AG04449 (cell line): ENCODE results near the gene MLST8.
"Not testable (repeated sequence)": the region's sequence is repeated elsewhere in the genome, so short reads cannot be mapped to it uniquely, and the experiment has no call there.

Source experiments
- CTCF ChIA-PET: fragments of 350-600 bp; formaldehyde crosslinking; extraction: SDS; loops from one replicate; lab custom pipeline; 2021; ENCODE audit warnings: antibody characterized with exemption; lab: Yijun Ruan, JAX
- POLR2A ChIA-PET: fragments of 400-600, 350-600 bp; formaldehyde crosslinking; extraction: SDS; loops from one replicate; lab custom pipeline; 2020; ENCODE audit warnings: antibody characterized with exemption, inconsistent platforms; lab: Yijun Ruan, JAX
- DNase-seq: peaks from one replicate; pipeline ENCODE4 v3.0.0-alpha.2; 2010; ENCODE audit warnings: low read depth, low spot score
- H3K4me3 ChIP-seq: 2 replicates; pipeline ENCODE4 v1.5.1; 2011; ENCODE audit warnings: low read depth, mild to moderate bottlenecking, control low read depth, low read length
- TF ChIP-seq, protein P1 (sequence below): IDR thresholded peaks from one replicate; pipeline ENCODE4 v1.5.1; 2011; ENCODE audit warnings: mild to moderate bottlenecking, moderate library complexity, low read length, control low read depth, inconsistent platforms; ENCODE audit not compliant: insufficient read depth; ENCODE audit errors: missing control alignments

Gene MLST8

DNA sequence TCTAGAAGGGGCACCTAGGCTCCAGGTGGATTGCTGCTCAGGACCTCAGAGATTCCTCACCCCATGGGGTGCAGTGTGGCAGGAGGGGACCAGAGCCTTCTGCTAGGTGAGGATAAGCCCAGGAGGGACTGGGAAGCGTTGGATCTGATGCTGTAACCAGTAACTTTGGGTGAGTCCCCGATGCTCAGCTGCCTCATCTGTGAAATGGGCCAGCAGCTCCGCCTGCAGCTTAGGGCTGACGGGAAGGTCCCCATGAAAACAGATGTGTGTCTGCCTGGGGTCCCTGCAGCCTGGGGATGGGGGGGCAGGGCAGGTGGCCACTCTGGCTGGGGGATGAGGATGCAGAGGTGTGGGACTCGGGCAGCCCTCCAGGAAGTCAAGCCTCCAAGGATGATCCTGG, 6.2 kb upstream of the MLST8 start:
- no peak overlapping the region for H3K4me3 ChIP-seq
- TF ChIP-seq, protein P1, sequence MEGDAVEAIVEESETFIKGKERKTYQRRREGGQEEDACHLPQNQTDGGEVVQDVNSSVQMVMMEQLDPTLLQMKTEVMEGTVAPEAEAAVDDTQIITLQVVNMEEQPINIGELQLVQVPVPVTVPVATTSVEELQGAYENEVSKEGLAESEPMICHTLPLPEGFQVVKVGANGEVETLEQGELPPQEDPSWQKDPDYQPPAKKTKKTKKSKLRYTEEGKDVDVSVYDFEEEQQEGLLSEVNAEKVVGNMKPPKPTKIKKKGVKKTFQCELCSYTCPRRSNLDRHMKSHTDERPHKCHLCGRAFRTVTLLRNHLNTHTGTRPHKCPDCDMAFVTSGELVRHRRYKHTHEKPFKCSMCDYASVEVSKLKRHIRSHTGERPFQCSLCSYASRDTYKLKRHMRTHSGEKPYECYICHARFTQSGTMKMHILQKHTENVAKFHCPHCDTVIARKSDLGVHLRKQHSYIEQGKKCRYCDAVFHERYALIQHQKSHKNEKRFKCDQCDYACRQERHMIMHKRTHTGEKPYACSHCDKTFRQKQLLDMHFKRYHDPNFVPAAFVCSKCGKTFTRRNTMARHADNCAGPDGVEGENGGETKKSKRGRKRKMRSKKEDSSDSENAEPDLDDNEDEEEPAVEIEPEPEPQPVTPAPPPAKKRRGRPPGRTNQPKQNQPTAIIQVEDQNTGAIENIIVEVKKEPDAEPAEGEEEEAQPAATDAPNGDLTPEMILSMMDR: no peak
- no peak for DNase-seq
- ChIA-PET POLR2A (interaction anchor here (1.6 kb wide), 1 partner anchor 44 kb away, joined by 8 read pairs; the partner anchor contains the start of gene TRAF7), CTCF (interaction anchor here (1.2 kb wide), 1 partner anchor 59 kb away, joined by 3 read pairs; no protein-coding TSS in a partner anchor)

DNA sequence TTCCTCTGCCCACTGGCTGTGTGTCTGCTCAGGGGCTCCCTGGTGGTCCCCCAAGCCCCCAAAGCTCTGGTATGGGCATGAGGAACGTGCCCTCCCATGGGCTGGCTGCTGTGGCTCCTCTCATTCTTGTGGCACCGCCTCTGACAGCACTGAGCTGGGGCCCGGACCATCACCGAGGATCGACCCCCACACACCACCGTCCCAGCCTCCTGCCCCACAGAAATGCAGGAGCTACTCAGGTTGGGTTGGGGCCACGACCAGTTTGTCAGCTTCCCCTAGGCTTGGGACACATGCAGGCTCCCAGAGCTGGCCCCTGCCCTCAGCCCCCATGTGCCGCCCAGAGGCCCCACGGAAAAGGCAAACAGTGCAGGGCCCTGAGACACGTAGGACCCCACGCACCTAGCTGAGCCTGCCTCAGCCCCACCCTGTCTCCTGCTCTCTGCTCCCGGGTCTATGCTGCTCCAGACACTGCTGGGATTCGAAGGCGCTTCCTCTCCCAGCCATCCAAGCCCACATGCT, 5.6 kb upstream of the MLST8 start:
- POLR2A ChIA-PET: interaction anchor here (1.6 kb wide), 1 partner anchor 44 kb away, joined by 8 read pairs; the partner anchor contains the start of gene TRAF7
- no peak overlapping the region for H3K4me3 ChIP-seq
- TF ChIP-seq, protein P1: no peak
- no peak for DNase-seq
- CTCF ChIA-PET: no interaction called here

DNA sequence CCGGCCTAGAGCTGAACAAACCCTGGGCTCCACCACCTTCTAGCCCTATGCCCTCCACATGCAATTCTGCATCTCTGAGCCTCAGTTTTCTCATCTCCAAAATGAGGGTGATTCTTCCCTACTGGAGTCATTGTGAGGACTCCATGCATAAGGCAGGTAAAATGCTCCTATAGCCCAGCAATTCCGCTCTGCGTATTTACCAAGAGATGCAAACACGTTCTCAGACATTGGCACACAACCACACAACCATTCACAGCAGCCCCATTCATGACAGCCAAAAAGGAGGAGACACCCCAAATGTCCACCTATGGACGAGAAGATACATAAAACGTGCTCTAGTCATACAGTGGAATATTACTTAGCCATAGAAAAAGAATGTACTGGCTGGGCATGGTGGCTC, 4.9 kb upstream of the MLST8 start:
- TF ChIP-seq, protein P1: no peak
- no peak for DNase-seq
- no peak overlapping the region for H3K4me3 ChIP-seq
- POLR2A ChIA-PET: interaction anchor here (1.6 kb wide), 1 partner anchor 45 kb away, joined by 8 read pairs; the partner anchor contains the start of gene TRAF7
- CTCF ChIA-PET: no interaction called here

DNA sequence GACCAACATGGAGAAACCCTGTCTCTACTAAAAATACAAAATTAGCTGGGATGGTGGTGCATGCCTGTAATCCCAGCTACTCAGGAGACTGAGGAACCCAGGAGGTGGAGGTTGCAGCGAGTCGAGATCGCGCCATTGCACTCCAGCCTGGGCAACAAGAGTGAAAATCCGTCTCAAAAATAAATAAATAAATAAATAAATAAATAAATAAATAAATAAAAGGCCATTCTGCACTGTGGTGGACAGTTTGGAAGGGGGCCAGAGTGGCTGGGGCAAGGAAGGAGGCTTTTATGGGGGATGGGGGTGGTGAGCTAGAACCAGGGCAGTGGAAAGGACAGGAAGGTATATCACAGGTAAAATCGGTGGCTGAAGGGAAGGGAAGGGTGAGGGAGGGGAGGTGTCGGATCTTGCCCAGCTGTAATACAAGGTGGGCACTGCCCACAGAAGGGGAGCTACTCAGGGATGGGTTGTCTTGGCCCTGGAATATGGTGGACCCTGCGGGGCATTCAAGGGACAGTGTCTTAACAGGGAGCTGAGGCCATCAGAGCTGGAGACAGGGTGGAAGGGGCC, 2.0 kb upstream of the MLST8 start:
- H3K4me3 ChIP-seq, DNase-seq: not testable (repeated sequence)
- ChIA-PET POLR2A (interaction anchor here (0.6 to 1.2 kb wide), 2 partner anchors 31 to 48 kb away, joined by 3 to 4 read pairs; partner anchors contain the start of gene TRAF7), CTCF (interaction anchor here (2.4 kb wide), 1 partner anchor 8 kb away, joined by 10 read pairs; no protein-coding TSS in a partner anchor)

DNA sequence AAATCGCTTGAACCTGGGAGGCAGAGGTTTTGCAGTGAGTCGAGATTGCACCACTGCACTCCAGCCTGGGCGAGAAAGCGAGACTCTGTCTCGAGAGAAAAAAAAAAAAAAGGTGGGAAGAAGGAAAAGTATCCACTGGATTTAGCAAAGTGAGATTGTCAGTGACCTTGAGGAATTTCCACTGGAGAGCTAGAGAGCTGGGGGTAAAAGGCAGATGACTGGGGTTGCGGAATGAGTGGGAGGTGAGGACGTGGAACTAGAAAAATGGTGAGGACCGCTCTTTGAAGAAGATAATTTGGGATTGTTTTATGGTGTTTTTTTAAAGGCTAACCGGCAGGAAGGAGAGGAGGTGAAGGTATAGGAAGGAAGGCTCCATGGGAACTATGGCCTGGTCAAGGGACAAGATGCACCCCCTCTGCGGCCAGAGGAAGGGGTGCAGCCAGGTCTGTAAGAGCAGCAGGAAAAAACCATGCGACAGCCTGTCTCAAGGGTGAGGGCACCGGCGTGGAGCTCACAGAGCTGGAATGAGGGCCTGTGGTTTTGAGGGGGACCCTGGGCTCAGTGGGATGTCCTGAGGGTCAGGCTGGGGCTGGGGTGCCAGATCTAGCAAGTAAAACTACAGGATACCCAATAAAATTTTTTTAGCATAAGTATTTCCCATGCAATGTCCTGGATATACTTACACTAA, 694 bp upstream of the MLST8 start:
- POLR2A ChIA-PET: interaction anchor here (2.4 kb wide), 1 partner anchor 49 kb away, joined by 9 read pairs; the partner anchor contains the start of gene TRAF7
- CTCF ChIA-PET: interaction anchor here (0.9 to 2.4 kb wide), 2 partner anchors 10 to 65 kb away, joined by 3 to 10 read pairs; no protein-coding TSS in a partner anchor

DNA sequence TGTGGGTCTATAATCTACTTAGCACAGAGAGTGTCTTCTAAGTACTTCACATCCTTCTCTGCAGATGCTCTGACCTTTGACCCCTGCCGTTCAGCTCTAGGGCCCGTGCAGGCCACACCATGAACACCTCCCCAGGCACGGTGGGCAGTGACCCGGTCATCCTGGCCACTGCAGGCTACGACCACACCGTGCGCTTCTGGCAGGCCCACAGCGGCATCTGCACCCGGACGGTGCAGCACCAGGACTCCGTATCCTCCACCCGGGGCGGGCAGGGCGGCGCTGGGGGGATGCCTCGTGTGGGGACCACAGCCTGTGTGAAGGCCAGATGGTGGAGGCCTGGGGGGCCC, 686 bp downstream of the MLST8 start:
- POLR2A ChIA-PET: interaction anchor here (0.6 to 2.4 kb wide), 4 partner anchors 9 to 51 kb away, joined by 3 to 9 read pairs (median 5); partner anchors contain the start of genes PGP and TRAF7
- CTCF ChIA-PET: interaction anchor here (0.7 to 2.1 kb wide), 2 partner anchors 65 to 295 kb away, joined by 5 to 7 read pairs; no protein-coding TSS in a partner anchor

More for the DNA sequence above, 694 bp upstream of the MLST8 start:
- peak overlapping the region; percentile 97 for H3K4me3 ChIP-seq
- no peak for DNase-seq
- TF ChIP-seq, protein P1: no peak

More for the DNA sequence above, 686 bp downstream of the MLST8 start:
- H3K4me3 ChIP-seq: peak overlapping the region; percentile 97
- TF ChIP-seq, protein P1: no peak
- no peak for DNase-seq
